Panc1 (cell line): ENCODE results near the gene ADAMTS2.

Experiments used
- SIN3A ChIP-seq: IDR thresholded peaks from 2 replicates; pipeline ENCODE4 v1.6.1; 2012; ENCODE audit warnings: low read depth, mild to moderate bottlenecking, low read length, moderate library complexity, borderline replicate concordance; ENCODE audit not compliant: insufficient read depth
- TCF7L2 ChIP-seq: IDR thresholded peaks from 2 replicates; pipeline ENCODE4 v1.6.1; 2011; ENCODE audit warnings: mild to moderate bottlenecking, low read depth, low read length, inconsistent platforms
- TF ChIP-seq, protein P1 (sequence below): fragments of 450-650 bp; IDR thresholded peaks from 2 replicates; pipeline ENCODE4 v1.5.1; 2017; ENCODE audit warnings: mild to moderate bottlenecking

DNA sequence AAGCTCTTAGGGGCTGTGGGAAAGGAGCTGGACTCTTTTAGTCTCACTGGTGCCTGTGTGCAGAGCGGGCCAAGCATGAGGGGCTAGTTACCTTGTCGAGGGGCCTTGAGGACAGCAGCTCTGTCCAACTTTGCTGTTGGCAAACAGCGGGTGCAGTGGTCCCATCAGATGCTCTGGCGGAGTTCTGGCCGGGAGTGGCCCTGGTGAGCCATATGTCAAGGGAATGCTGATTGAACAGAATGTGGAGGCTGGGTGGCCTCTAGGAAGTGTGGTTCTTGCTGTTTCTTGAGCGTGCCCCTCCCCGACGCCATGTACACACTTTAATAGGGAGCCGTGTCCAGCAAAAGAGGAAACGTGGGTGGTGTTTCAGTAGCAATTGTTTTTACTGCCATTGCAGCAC, 3.6 kb upstream of the ADAMTS2 start:
- TF ChIP-seq, protein P1, sequence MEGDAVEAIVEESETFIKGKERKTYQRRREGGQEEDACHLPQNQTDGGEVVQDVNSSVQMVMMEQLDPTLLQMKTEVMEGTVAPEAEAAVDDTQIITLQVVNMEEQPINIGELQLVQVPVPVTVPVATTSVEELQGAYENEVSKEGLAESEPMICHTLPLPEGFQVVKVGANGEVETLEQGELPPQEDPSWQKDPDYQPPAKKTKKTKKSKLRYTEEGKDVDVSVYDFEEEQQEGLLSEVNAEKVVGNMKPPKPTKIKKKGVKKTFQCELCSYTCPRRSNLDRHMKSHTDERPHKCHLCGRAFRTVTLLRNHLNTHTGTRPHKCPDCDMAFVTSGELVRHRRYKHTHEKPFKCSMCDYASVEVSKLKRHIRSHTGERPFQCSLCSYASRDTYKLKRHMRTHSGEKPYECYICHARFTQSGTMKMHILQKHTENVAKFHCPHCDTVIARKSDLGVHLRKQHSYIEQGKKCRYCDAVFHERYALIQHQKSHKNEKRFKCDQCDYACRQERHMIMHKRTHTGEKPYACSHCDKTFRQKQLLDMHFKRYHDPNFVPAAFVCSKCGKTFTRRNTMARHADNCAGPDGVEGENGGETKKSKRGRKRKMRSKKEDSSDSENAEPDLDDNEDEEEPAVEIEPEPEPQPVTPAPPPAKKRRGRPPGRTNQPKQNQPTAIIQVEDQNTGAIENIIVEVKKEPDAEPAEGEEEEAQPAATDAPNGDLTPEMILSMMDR, result no peak
- no peak for TF ChIP-seq TCF7L2
- TF ChIP-seq SIN3A, result no peak
